HepG2 (cell line): ENCODE measurements around the gene FFAR2. TPM values are rescaled to one million over a fixed set of nuclear protein-coding genes. Genes with fewer than 3 reads are reported as not detected.

Experiments used
- NFE2 ChIP-seq: sonication (generic); formaldehyde crosslinking; IDR thresholded peaks from 2 replicates; pipeline ENCODE4 v1.4.0; 2020; ENCODE audit warnings: missing genetic modification reagents
- PHF5A ChIP-seq: IDR thresholded peaks from one replicate; pipeline ENCODE4 v1.6.1; 2018; ENCODE audit warnings: low read depth, missing genetic modification reagents; ENCODE audit not compliant: unreplicated experiment
- SMYD3 ChIP-seq: sonication (generic); formaldehyde crosslinking; IDR thresholded peaks from 2 replicates; pipeline ENCODE4 v1.8.1; 2023; ENCODE audit warnings: mild to moderate bottlenecking, missing genetic modification reagents
- SRSF9 ChIP-seq: fragments of 200-400 bp; formaldehyde crosslinking; IDR thresholded peaks from 2 replicates; pipeline ENCODE4 v1.6.1; 2018; ENCODE audit warnings: borderline replicate concordance, mild to moderate bottlenecking, low read depth, low read length; ENCODE audit not compliant: insufficient read depth, poor library complexity, severe bottlenecking
- ZNF296 ChIP-seq: sonication (generic); formaldehyde crosslinking; conservative IDR thresholded peaks from 2 replicates; pipeline ENCODE4 v1.5.0; 2020; ENCODE audit warnings: mild to moderate bottlenecking, missing genetic modification reagents
- ZNF782 ChIP-seq: sonication (generic); formaldehyde crosslinking; IDR thresholded peaks from 2 replicates; pipeline ENCODE4 v1.4.0; 2020; ENCODE audit warnings: missing genetic modification reagents, mild to moderate bottlenecking, borderline replicate concordance
- polyA plus RNA-seq, 8 experiments: library from polyadenylated mRNA; depleted of rRNA in 3 of 8; stranded (reverse) in 7 of 8; unstranded in 1 of 8; fragments of >200 nt; fragmentation: Illumina TruSeq in 4 of 8; extraction: Trizol in 4 of 8; gene quantifications; 2 replicates each; pipeline versions ENCODE4 v1.2.1 to v1.2.3, GENCODE V29; 2011 to 2016; ENCODE audit warnings: low read depth in 4 of 8, missing spikeins in 1 of 8, mixed read lengths in 1 of 8; ENCODE audit not compliant: insufficient read depth in 1 of 8
- small RNA-seq, 3 experiments: library from RNA; depleted of rRNA; stranded (forward); fragments of <200 nt; gene quantifications; one replicate each; pipeline ENCODE3, GENCODE V24; 2012; ENCODE audit warnings: low read depth in 2 of 3, low replicate concordance in 1 of 3; ENCODE audit not compliant: insufficient read length in 3 of 3, insufficient read depth in 2 of 3
- total RNA-seq, 5 experiments: library from RNA; depleted of rRNA; stranded (reverse); fragments of >200 nt; fragmentation: Illumina TruSeq; extraction: Trizol; gene quantifications; 2 replicates each; pipeline ENCODE4 v1.2.3, GENCODE V29; 2016; ENCODE audit warnings: low read depth in 1 of 5

Gene FFAR2
- total and polyA plus RNA-seq, 2 of the 13 experiments (the other 11 are each of a cell fraction or from before 2014, with no cell fraction given), result 0.12 TPM; not detected in 1

DNA sequence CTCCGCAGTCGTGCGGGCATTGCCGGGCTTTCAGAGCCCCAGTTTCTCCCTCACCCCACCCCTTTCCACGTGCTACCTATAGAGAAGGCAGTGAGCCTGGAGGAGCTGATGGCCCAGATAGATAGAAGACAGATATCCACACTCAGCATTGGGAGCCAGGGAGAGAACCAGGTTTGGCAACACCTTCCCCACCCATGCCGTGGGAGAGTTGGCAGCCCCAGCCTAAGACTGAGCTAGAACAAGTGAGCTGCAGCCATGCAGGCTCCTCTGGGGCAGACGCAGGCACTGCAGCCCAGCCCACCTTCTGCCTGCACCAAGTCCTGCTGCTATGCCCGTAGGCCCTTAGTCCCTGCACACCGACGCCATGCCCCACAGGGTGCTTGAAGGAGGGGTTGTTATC is 52.6 kb downstream of the FFAR2 start (continued):
- TF ChIP-seq ZNF296 (CRISPR knock-in tag) (no peak), SRSF9 (no peak), PHF5A (CRISPR knock-in tag) (no peak), SMYD3 (no peak), NFE2 (CRISPR knock-in tag) (no peak), ZNF782 (CRISPR knock-in tag) (no peak)

Small RNAs within 50 kb of the gene (small RNA-seq; reads per million reads assigned to genes)
- 0 reads per million in 3 experiments for gene RN7SL491P

Other genes starting within 250 kb of the FFAR2 start
- not detected in 2 replicates for gene FAM187B, start 219.5 kb upstream of the FFAR2 start, total RNA-seq (2016; rRNA removed; fragmentation: Illumina TruSeq; extraction: Trizol)
- not detected in 2 replicates for gene FAM187B, start 219.5 kb upstream of the FFAR2 start, polyA plus RNA-seq (2011; rRNA removed)
- 14.2 and 29.2 TPM in 2 replicates for gene LSR, start 199.3 kb upstream of the FFAR2 start, total RNA-seq (2016; rRNA removed; fragmentation: Illumina TruSeq; extraction: Trizol)
- gene LSR, start 199.3 kb upstream of the FFAR2 start, polyA plus RNA-seq (2011; rRNA removed), result 79.2 and 111 TPM in 2 replicates
- 44.8 and 54.9 TPM in 2 replicates for gene USF2, start 179.3 kb upstream of the FFAR2 start, total RNA-seq (2016; rRNA removed; fragmentation: Illumina TruSeq; extraction: Trizol)
- gene USF2, start 179.3 kb upstream of the FFAR2 start, polyA plus RNA-seq (2011; rRNA removed), result 94.9 and 106 TPM in 2 replicates
- 25.7 and 47.6 TPM in 2 replicates for gene HAMP, start 165.7 kb upstream of the FFAR2 start, total RNA-seq (2016; rRNA removed; fragmentation: Illumina TruSeq; extraction: Trizol)
- 36.1 and 73.0 TPM in 2 replicates for gene HAMP, start 165.7 kb upstream of the FFAR2 start, polyA plus RNA-seq (2011; rRNA removed)
- 0.80 and 1.3 TPM in 2 replicates for gene MAG, start 156.1 kb upstream of the FFAR2 start, total RNA-seq (2016; rRNA removed; fragmentation: Illumina TruSeq; extraction: Trizol)
- 0.17 and 0.20 TPM in 2 replicates for gene MAG, start 156.1 kb upstream of the FFAR2 start, polyA plus RNA-seq (2011; rRNA removed)
- 0.49 and 0.71 TPM in 2 replicates for gene CD22, start 119.1 kb upstream of the FFAR2 start, total RNA-seq (2016; rRNA removed; fragmentation: Illumina TruSeq; extraction: Trizol)
- gene CD22, start 119.1 kb upstream of the FFAR2 start, polyA plus RNA-seq (2011; rRNA removed), result 0.98 and 1.7 TPM in 2 replicates
- gene FFAR1, start 100.4 kb upstream of the FFAR2 start, total RNA-seq (2016; rRNA removed; fragmentation: Illumina TruSeq; extraction: Trizol), result not detected in 2 replicates
- gene FFAR1, start 100.4 kb upstream of the FFAR2 start, polyA plus RNA-seq (2011; rRNA removed), result not detected in 2 replicates
- gene FFAR3, start 89.8 kb upstream of the FFAR2 start, total RNA-seq (2016; rRNA removed; fragmentation: Illumina TruSeq; extraction: Trizol), result not detected in 2 replicates
- not detected in 2 replicates for gene FFAR3, start 89.8 kb upstream of the FFAR2 start, polyA plus RNA-seq (2011; rRNA removed)
- not detected in 2 replicates for gene GPR42, start 77.2 kb upstream of the FFAR2 start, total RNA-seq (2016; rRNA removed; fragmentation: Illumina TruSeq; extraction: Trizol)
- gene GPR42, start 77.2 kb upstream of the FFAR2 start, polyA plus RNA-seq (2011; rRNA removed), result not detected in 2 replicates
- gene KRTDAP, start 42.2 kb downstream of the FFAR2 start, total RNA-seq (2016; rRNA removed; fragmentation: Illumina TruSeq; extraction: Trizol), result 0.86 TPM in 1 of 2 replicates, not detected in the other
- 0.67 and 1.5 TPM in 2 replicates for gene KRTDAP, start 42.2 kb downstream of the FFAR2 start, polyA plus RNA-seq (2011; rRNA removed)
- gene DMKN, start 65.4 kb downstream of the FFAR2 start, total RNA-seq (2016; rRNA removed; fragmentation: Illumina TruSeq; extraction: Trizol), result 57.0 and 57.1 TPM in 2 replicates
- gene DMKN, start 65.4 kb downstream of the FFAR2 start, polyA plus RNA-seq (2011; rRNA removed), result 50.8 and 71.8 TPM in 2 replicates
- gene SBSN, start 80.1 kb downstream of the FFAR2 start, total RNA-seq (2016; rRNA removed; fragmentation: Illumina TruSeq; extraction: Trizol), result not detected in 2 replicates
- gene SBSN, start 80.1 kb downstream of the FFAR2 start, polyA plus RNA-seq (2011; rRNA removed), result not detected in 2 replicates
- gene GAPDHS, start 85.2 kb downstream of the FFAR2 start, total RNA-seq (2016; rRNA removed; fragmentation: Illumina TruSeq; extraction: Trizol), result not detected in 2 replicates
- 0.09 TPM in 1 of 2 replicates, not detected in the other for gene GAPDHS, start 85.2 kb downstream of the FFAR2 start, polyA plus RNA-seq (2011; rRNA removed)
- 85.8 and 141 TPM in 2 replicates for gene TMEM147, start 97.4 kb downstream of the FFAR2 start, total RNA-seq (2016; rRNA removed; fragmentation: Illumina TruSeq; extraction: Trizol)
- 176 and 188 TPM in 2 replicates for gene TMEM147, start 97.4 kb downstream of the FFAR2 start, polyA plus RNA-seq (2011; rRNA removed)
- 0.11 TPM in 1 of 2 replicates, not detected in the other for gene ATP4A, start 115.4 kb downstream of the FFAR2 start, total RNA-seq (2016; rRNA removed; fragmentation: Illumina TruSeq; extraction: Trizol)
- 0.08 and 0.09 TPM in 2 replicates for gene ATP4A, start 115.4 kb downstream of the FFAR2 start, polyA plus RNA-seq (2011; rRNA removed)
- gene PMIS2, start 137.9 kb downstream of the FFAR2 start, total RNA-seq (2016; rRNA removed; fragmentation: Illumina TruSeq; extraction: Trizol), result not detected in 2 replicates
- gene PMIS2, start 137.9 kb downstream of the FFAR2 start, polyA plus RNA-seq (2011; rRNA removed), result not detected in 2 replicates
- 9.2 and 17.7 TPM in 2 replicates for gene HAUS5, start 164.5 kb downstream of the FFAR2 start, total RNA-seq (2016; rRNA removed; fragmentation: Illumina TruSeq; extraction: Trizol)
- gene HAUS5, start 164.5 kb downstream of the FFAR2 start, polyA plus RNA-seq (2011; rRNA removed), result 10.3 and 11.1 TPM in 2 replicates
- gene RBM42, start 180.8 kb downstream of the FFAR2 start, total RNA-seq (2016; rRNA removed; fragmentation: Illumina TruSeq; extraction: Trizol), result 49.7 and 55.3 TPM in 2 replicates
- 27.2 and 30.6 TPM in 2 replicates for gene RBM42, start 180.8 kb downstream of the FFAR2 start, polyA plus RNA-seq (2011; rRNA removed)
- 0.20 and 0.46 TPM in 2 replicates for gene ETV2, start 193.5 kb downstream of the FFAR2 start, total RNA-seq (2016; rRNA removed; fragmentation: Illumina TruSeq; extraction: Trizol)
- gene ETV2, start 193.5 kb downstream of the FFAR2 start, polyA plus RNA-seq (2011; rRNA removed), result 0.07 and 0.18 TPM in 2 replicates
- 487 and 598 TPM in 2 replicates for gene COX6B1, start 200.1 kb downstream of the FFAR2 start, total RNA-seq (2016; rRNA removed; fragmentation: Illumina TruSeq; extraction: Trizol)
- gene COX6B1, start 200.1 kb downstream of the FFAR2 start, polyA plus RNA-seq (2011; rRNA removed), result 469 and 481 TPM in 2 replicates
- not detected in 2 replicates for gene UPK1A, start 218.3 kb downstream of the FFAR2 start, total RNA-seq (2016; rRNA removed; fragmentation: Illumina TruSeq; extraction: Trizol)
- gene UPK1A, start 218.3 kb downstream of the FFAR2 start, polyA plus RNA-seq (2011; rRNA removed), result 2.5 and 2.9 TPM in 2 replicates